ENCODE results near the gene C6orf89.
A peak's percentile ranks its signal among the peaks of the same experiment; 100 is the strongest.

- TF ChIP-seq ATF3 (IDR thresholded peaks at IDR 0.05) (no peak), CTCF (IDR thresholded peaks at IDR 0.05 in 2 of 3, conservative IDR thresholded peaks at IDR 0.05 in 1 of 3; ENCODE audit: borderline replicate concordance in 1 of 3, insufficient read depth in 1 of 3, low read depth in 2 of 3, low read length in 2 of 3) (peak in 2 of 3 experiments; percentile 32 to 54; a peak in 4 of 6 replicates), RAD21 (IDR thresholded peaks at IDR 0.05; ENCODE audit: low read depth) (no peak), POLR2A (IDR thresholded peaks at IDR 0.05; ENCODE audit: borderline replicate concordance, extremely low read depth, insufficient read depth, insufficient read length) (no peak), REST (IDR thresholded peaks at IDR 0.05; ENCODE audit: low read depth) (no peak), YY1 (IDR thresholded peaks at IDR 0.05; ENCODE audit: extremely low read depth, insufficient replicate concordance, low read depth, low read length) (no peak), JUND (IDR thresholded peaks at IDR 0.05) (no peak), TCF7L2 (IDR thresholded peaks at IDR 0.05; ENCODE audit: borderline replicate concordance, extremely low read depth, insufficient read depth, insufficient read length) (no peak), ZBTB33 (IDR thresholded peaks at IDR 0.05; ENCODE audit: extremely low read depth, insufficient replicate concordance, low read length) (no peak), CBX3 (IDR thresholded peaks at IDR 0.05; ENCODE audit: low read depth) (no peak)
These were observed 91.8 kb downstream of the C6orf89 start for GRCh38 chr6:36977470-36977941.

Data from HCT116 (cell line).